ENCODE measurements around the gene FBXW12. TPM values are rescaled to one million over a fixed set of nuclear protein-coding genes. Genes with fewer than 3 reads are reported as not detected.

FBXW12 gene
- total RNA-seq, 1 donor from 2014 or later = 0.38 TPM

- Mint-ChIP-seq H3K4me1 (ENCODE audit: low read depth) (no peaks in the 10 kb centered on the region), H3K27me3 (no peaks in the 10 kb centered on the region), H3K36me3 (ENCODE audit: insufficient read depth) (peaks cover 14% of the 10 kb centered on the region), H3K27ac (no peak overlapping the region), H3K9me3 (ENCODE audit: low read depth) (no peaks in the 10 kb centered on the region), H3K4me3 (ENCODE audit: low read depth) (no peak overlapping the region)
- TF ChIP-seq CTCF (IDR thresholded peaks at IDR 0.05; ENCODE audit: unreplicated experiment) = no peak
- DNase-seq (ENCODE audit: low spot score, unreplicated experiment) = no peak
These were observed 45.6 kb downstream of the FBXW12 start for GRCh38 chr3:48417529-48418108.

- TF ChIP-seq CTCF (IDR thresholded peaks at IDR 0.05; ENCODE audit: unreplicated experiment) = no peak
- no peak for DNase-seq (ENCODE audit: low spot score, unreplicated experiment)
- no peak overlapping the region for H3K27ac Mint-ChIP-seq
These were observed 46.1 kb downstream of the FBXW12 start for GRCh38 chr3:48418140-48418539.

GRCh38 chr3:48418651-48419050, 46.6 kb downstream of the FBXW12 start:
- H3K4me3 Mint-ChIP-seq (ENCODE audit: low read depth) = no peak overlapping the region
- no peak for TF ChIP-seq CTCF (IDR thresholded peaks at IDR 0.05; ENCODE audit: unreplicated experiment)
- no peaks in the 10 kb centered on the region for H3K27me3 Mint-ChIP-seq
- peaks cover 14% of the 10 kb centered on the region for H3K36me3 Mint-ChIP-seq (ENCODE audit: insufficient read depth)
- no peak overlapping the region for H3K27ac Mint-ChIP-seq
- DNase-seq (ENCODE audit: low spot score, unreplicated experiment) = no peak
- no peaks in the 10 kb centered on the region for H3K9me3 Mint-ChIP-seq (ENCODE audit: low read depth)
- H3K4me1 Mint-ChIP-seq (ENCODE audit: low read depth) = peaks cover 2% of the 10 kb centered on the region

More at GRCh38 chr3:48418140-48418539, 46.1 kb downstream of the FBXW12 start:
- Mint-ChIP-seq H3K9me3 (ENCODE audit: low read depth) (no peaks in the 10 kb centered on the region), H3K4me3 (ENCODE audit: low read depth) (no peak overlapping the region), H3K36me3 (ENCODE audit: insufficient read depth) (peaks cover 14% of the 10 kb centered on the region), H3K4me1 (ENCODE audit: low read depth) (peaks cover 2% of the 10 kb centered on the region), H3K27me3 (no peaks in the 10 kb centered on the region)

GRCh38 chr3:48419149-48419548, 47.1 kb downstream of the FBXW12 start:
- Mint-ChIP-seq H3K27me3 (no peaks in the 10 kb centered on the region), H3K36me3 (ENCODE audit: insufficient read depth) (peaks cover 13% of the 10 kb centered on the region), H3K4me1 (ENCODE audit: low read depth) (peaks cover 2% of the 10 kb centered on the region), H3K4me3 (ENCODE audit: low read depth) (no peak overlapping the region), H3K27ac (no peak overlapping the region), H3K9me3 (ENCODE audit: low read depth) (no peaks in the 10 kb centered on the region)
- no peak for TF ChIP-seq CTCF (IDR thresholded peaks at IDR 0.05; ENCODE audit: unreplicated experiment)
- DNase-seq (ENCODE audit: low spot score, unreplicated experiment) = no peak

- H3K36me3 Mint-ChIP-seq (ENCODE audit: insufficient read depth) = peaks cover 11% of the 10 kb centered on the region
- peaks cover 5% of the 10 kb centered on the region for H3K4me1 Mint-ChIP-seq (ENCODE audit: low read depth)
- no peak for TF ChIP-seq CTCF (IDR thresholded peaks at IDR 0.05; ENCODE audit: unreplicated experiment)
- H3K4me3 Mint-ChIP-seq (ENCODE audit: low read depth) = no peak overlapping the region
- H3K9me3 Mint-ChIP-seq (ENCODE audit: low read depth) = no peaks in the 10 kb centered on the region
- no peak overlapping the region for H3K27ac Mint-ChIP-seq
- no peak for DNase-seq (ENCODE audit: low spot score, unreplicated experiment)
- H3K27me3 Mint-ChIP-seq = no peaks in the 10 kb centered on the region
These were observed 47.6 kb downstream of the FBXW12 start for GRCh38 chr3:48419597-48419996.

Data from progenitor cell of endocrine pancreas (in vitro differentiated cells).